WTC11 (cell line): ENCODE results near the gene TSPO2.

ENCODE experiments used
- ESRRA ChIP-seq: sonication (generic); formaldehyde crosslinking; IDR thresholded peaks from 2 replicates; pipeline ENCODE4 v1.8.1; 2022; ENCODE audit warnings: mild to moderate bottlenecking, missing genetic modification reagents, borderline replicate concordance
- TF ChIP-seq, protein P1 (sequence below): sonication (generic); formaldehyde crosslinking; IDR thresholded peaks from 2 replicates; pipeline ENCODE4 v1.8.1; 2023; ENCODE audit warnings: mild to moderate bottlenecking, missing genetic modification reagents, moderate library complexity
- TF ChIP-seq, protein P2 (sequence below): sonication (generic); formaldehyde crosslinking; IDR thresholded peaks from 2 replicates; pipeline ENCODE4 v1.8.1; 2022; ENCODE audit warnings: mild to moderate bottlenecking, missing genetic modification reagents, moderate library complexity, borderline replicate concordance
- TF ChIP-seq, protein P3 (sequence below): fragments of 200-600 bp; IDR thresholded peaks from 2 replicates; pipeline ENCODE4 v1.8.0; 2022; ENCODE audit warnings: antibody characterized with exemption

DNA sequence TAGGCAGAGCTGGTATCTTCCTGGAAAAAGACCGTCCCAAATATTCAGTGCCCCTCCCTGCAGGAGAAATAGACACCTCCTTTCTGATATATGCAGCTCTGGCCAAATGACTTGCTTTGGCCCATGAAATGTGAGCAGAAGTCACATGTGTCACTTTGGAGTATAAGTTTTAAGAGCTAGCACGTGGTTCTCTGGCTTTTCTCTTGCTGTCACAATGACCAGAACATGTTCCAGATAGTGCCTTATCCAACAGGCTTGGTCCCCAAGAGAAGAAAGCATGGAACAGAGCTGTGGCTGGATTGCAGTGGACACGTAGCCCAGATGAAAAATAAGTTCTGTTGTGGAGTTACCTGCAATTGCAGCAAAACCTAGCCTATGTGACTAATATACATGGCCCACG, 43.6 kb upstream of the TSPO2 start:
- TF ChIP-seq ESRRA (CRISPR knock-in tag) = no peak
- TF ChIP-seq, protein P1, sequence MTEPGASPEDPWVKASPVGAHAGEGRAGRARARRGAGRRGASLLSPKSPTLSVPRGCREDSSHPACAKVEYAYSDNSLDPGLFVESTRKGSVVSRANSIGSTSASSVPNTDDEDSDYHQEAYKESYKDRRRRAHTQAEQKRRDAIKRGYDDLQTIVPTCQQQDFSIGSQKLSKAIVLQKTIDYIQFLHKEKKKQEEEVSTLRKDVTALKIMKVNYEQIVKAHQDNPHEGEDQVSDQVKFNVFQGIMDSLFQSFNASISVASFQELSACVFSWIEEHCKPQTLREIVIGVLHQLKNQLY (CRISPR knock-in tag) = no peak
- TF ChIP-seq, protein P2, sequence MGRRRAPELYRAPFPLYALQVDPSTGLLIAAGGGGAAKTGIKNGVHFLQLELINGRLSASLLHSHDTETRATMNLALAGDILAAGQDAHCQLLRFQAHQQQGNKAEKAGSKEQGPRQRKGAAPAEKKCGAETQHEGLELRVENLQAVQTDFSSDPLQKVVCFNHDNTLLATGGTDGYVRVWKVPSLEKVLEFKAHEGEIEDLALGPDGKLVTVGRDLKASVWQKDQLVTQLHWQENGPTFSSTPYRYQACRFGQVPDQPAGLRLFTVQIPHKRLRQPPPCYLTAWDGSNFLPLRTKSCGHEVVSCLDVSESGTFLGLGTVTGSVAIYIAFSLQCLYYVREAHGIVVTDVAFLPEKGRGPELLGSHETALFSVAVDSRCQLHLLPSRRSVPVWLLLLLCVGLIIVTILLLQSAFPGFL (CRISPR knock-in tag) = no peak
- TF ChIP-seq, protein P3, sequence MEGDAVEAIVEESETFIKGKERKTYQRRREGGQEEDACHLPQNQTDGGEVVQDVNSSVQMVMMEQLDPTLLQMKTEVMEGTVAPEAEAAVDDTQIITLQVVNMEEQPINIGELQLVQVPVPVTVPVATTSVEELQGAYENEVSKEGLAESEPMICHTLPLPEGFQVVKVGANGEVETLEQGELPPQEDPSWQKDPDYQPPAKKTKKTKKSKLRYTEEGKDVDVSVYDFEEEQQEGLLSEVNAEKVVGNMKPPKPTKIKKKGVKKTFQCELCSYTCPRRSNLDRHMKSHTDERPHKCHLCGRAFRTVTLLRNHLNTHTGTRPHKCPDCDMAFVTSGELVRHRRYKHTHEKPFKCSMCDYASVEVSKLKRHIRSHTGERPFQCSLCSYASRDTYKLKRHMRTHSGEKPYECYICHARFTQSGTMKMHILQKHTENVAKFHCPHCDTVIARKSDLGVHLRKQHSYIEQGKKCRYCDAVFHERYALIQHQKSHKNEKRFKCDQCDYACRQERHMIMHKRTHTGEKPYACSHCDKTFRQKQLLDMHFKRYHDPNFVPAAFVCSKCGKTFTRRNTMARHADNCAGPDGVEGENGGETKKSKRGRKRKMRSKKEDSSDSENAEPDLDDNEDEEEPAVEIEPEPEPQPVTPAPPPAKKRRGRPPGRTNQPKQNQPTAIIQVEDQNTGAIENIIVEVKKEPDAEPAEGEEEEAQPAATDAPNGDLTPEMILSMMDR = no peak
